SK-N-SH (cell line): ENCODE data around the gene RFPL4A.

Experiments
- CTCF ChIP-seq: fragments of 200-600 bp; sonication (generic); IDR thresholded peaks from 2 replicates; pipeline ENCODE4 v1.6.1; 2017; ENCODE audit warnings: antibody characterized with exemption, mild to moderate bottlenecking, moderate library complexity
- EZH2phosphoT487 ChIP-seq: fragments of 200-600 bp; sonication (generic); IDR thresholded peaks from 2 replicates; pipeline ENCODE4 v1.6.1; 2017; ENCODE audit warnings: low read depth, mixed run types, mild to moderate bottlenecking, antibody characterized with exemption, moderate library complexity, borderline replicate concordance
- MAX ChIP-seq: IDR thresholded peaks from 2 replicates; pipeline ENCODE4 v1.4.0; 2012; ENCODE audit warnings: low read depth
- NFIC ChIP-seq: IDR thresholded peaks from 2 replicates; pipeline ENCODE4 v1.4.0; 2012; ENCODE audit warnings: borderline replicate concordance
- PBX3 ChIP-seq: IDR thresholded peaks from 2 replicates; pipeline ENCODE4; 2012
- REST ChIP-seq: IDR thresholded peaks from 2 replicates; pipeline ENCODE4 v1.6.1; 2012; ENCODE audit warnings: mild to moderate bottlenecking, low read depth, low read length, moderate library complexity
- SMC3 ChIP-seq: IDR thresholded peaks from 2 replicates; pipeline ENCODE4 v1.6.1; 2012; ENCODE audit warnings: low read depth, low read length, improper control_type of control experiment
- TAF1 ChIP-seq: IDR thresholded peaks from 2 replicates; pipeline ENCODE4 v1.6.1; 2012; ENCODE audit warnings: low read depth, mild to moderate bottlenecking, low read length, moderate library complexity, borderline replicate concordance
- USF1 ChIP-seq: IDR thresholded peaks from 2 replicates; pipeline ENCODE4 v1.4.0; 2012; ENCODE audit warnings: low read depth, borderline replicate concordance
- USF2 ChIP-seq: fragments of 150-350 bp; IDR thresholded peaks from 2 replicates; pipeline ENCODE4 v1.6.1; 2017; ENCODE audit warnings: antibody characterized with exemption, low read length, low read depth, borderline replicate concordance
- YY1 ChIP-seq: IDR thresholded peaks from 2 replicates; pipeline ENCODE4 v1.4.0; 2012; ENCODE audit warnings: low read depth, mild to moderate bottlenecking

GRCh38 chr19:55720214-55720746 is 38.6 kb upstream of the RFPL4A start:
- no peak for TF ChIP-seq REST
- TF ChIP-seq CTCF, result no peak
- no peak for TF ChIP-seq TAF1
- no peak for TF ChIP-seq EZH2phosphoT487
- no peak for TF ChIP-seq MAX
- TF ChIP-seq USF1, result no peak
- no peak for TF ChIP-seq USF2
- TF ChIP-seq SMC3, result no peak
- TF ChIP-seq NFIC, result no peak
- no peak for TF ChIP-seq YY1
- no peak for TF ChIP-seq PBX3
